HEK293 (cell line): ENCODE data around the gene DPF3.

ENCODE experiments used
- CTCF ChIA-PET: fragments of 350-600 bp; formaldehyde crosslinking; extraction: SDS; loops from one replicate; lab custom pipeline; 2021; ENCODE audit warnings: antibody characterized with exemption; lab: Yijun Ruan, JAX
- POLR2A ChIA-PET: fragments of 300-600 bp; formaldehyde crosslinking; extraction: SDS; loops from one replicate; lab custom pipeline; 2020; ENCODE audit warnings: antibody characterized with exemption, inconsistent platforms; lab: Yijun Ruan, JAX
- H3K27ac ChIP-seq: fragments of 200-500 bp; sonication (Bioruptor generic); 2 replicates; pipeline ENCODE4 v1.5.1; 2014; ENCODE audit warnings: low read depth, low read length, control low read depth, inconsistent platforms; ENCODE audit errors: extremely low read depth
- H3K36me3 ChIP-seq, 2 experiments: fragments of 200-500 bp in 1 of 2; sonication (Bioruptor generic) in 1 of 2; 1 replicate in 1 of 2; 2 replicates in 1 of 2; pipeline ENCODE4 v1.5.1; 2014 to 2017; ENCODE audit warnings: inconsistent platforms in 2 of 2, low read length in 2 of 2; ENCODE audit not compliant: control insufficient read depth in 2 of 2, insufficient read depth in 1 of 2
- H3K4me1 ChIP-seq: fragments of 200-500 bp; sonication (Bioruptor generic); 2 replicates; pipeline ENCODE4 v1.5.1; 2014; ENCODE audit warnings: mild to moderate bottlenecking, low read length, inconsistent platforms; ENCODE audit not compliant: control insufficient read depth, insufficient read depth
- H3K4me3 ChIP-seq: 2 replicates; pipeline ENCODE4 v1.5.1; 2011; ENCODE audit warnings: low read depth, mild to moderate bottlenecking, control low read depth, low read length, moderate library complexity
- H3K9me3 ChIP-seq: fragments of 200-500 bp; sonication (Bioruptor generic); 2 replicates; pipeline ENCODE4 v1.5.1; 2014; ENCODE audit warnings: low read depth, low read length, inconsistent platforms; ENCODE audit not compliant: control insufficient read depth, insufficient read depth
- BCL11A ChIP-seq: fragments of 450-650 bp; formaldehyde crosslinking; IDR thresholded peaks from 2 replicates; pipeline ENCODE4 v1.5.1; 2016; ENCODE audit warnings: low read depth, missing biosample characterization, missing genetic modification characterization
- KLF7 ChIP-seq: fragments of 450-650 bp; formaldehyde crosslinking; IDR thresholded peaks from 2 replicates; pipeline ENCODE4 v1.5.1; 2016; ENCODE audit warnings: missing biosample characterization, missing genetic modification characterization, borderline replicate concordance
- WT1 ChIP-seq: fragments of 450-650 bp; formaldehyde crosslinking; IDR thresholded peaks from 2 replicates; pipeline ENCODE4 v1.5.1; 2016; ENCODE audit warnings: missing biosample characterization, missing genetic modification characterization
- ZBTB1 ChIP-seq: fragments of 450-650 bp; formaldehyde crosslinking; IDR thresholded peaks from 2 replicates; pipeline ENCODE4 v1.5.1; 2016; ENCODE audit warnings: missing biosample characterization, missing genetic modification characterization
- ZBTB26 ChIP-seq: fragments of 450-650 bp; formaldehyde crosslinking; optimal IDR thresholded peaks from 2 replicates; pipeline ENCODE3; 2016; ENCODE audit warnings: missing biosample characterization, mild to moderate bottlenecking, missing genetic modification characterization
- ZFP37 ChIP-seq: fragments of 450-650 bp; formaldehyde crosslinking; IDR thresholded peaks from 2 replicates; pipeline ENCODE4 v1.5.1; 2016; ENCODE audit warnings: missing biosample characterization, missing genetic modification characterization
- ZIC2 ChIP-seq: fragments of 450-650 bp; formaldehyde crosslinking; IDR thresholded peaks from 2 replicates; pipeline ENCODE4 v1.5.1; 2016; ENCODE audit warnings: missing biosample characterization, missing genetic modification characterization
- ZNF169 ChIP-seq: fragments of 450-650 bp; formaldehyde crosslinking; IDR thresholded peaks from 2 replicates; pipeline ENCODE4 v1.5.1; 2016; ENCODE audit warnings: missing biosample characterization, missing genetic modification characterization
- ZNF274 ChIP-seq, 2 experiments: fragments of 200-500 bp in 1 of 2; fragments of 450-650 bp in 1 of 2; sonication (Bioruptor generic) in 1 of 2; formaldehyde crosslinking in 1 of 2; IDR thresholded peaks; 2 replicates each; pipeline versions ENCODE4 v1.5.1 to v1.6.1; 2014 to 2016; ENCODE audit warnings: borderline replicate concordance in 1 of 2, inconsistent platforms in 1 of 2, low read length in 1 of 2, missing biosample characterization in 1 of 2, missing genetic modification characterization in 1 of 2
- ZNF280C ChIP-seq: fragments of 450-650 bp; formaldehyde crosslinking; IDR thresholded peaks from 2 replicates; pipeline ENCODE4 v1.5.1; 2016; ENCODE audit warnings: missing biosample characterization, missing genetic modification characterization
- ZNF366 ChIP-seq: fragments of 450-650 bp; formaldehyde crosslinking; conservative IDR thresholded peaks from 2 replicates; pipeline ENCODE4 v1.5.1; 2016; ENCODE audit warnings: missing biosample characterization, missing genetic modification characterization
- ZNF37A ChIP-seq: fragments of 450-650 bp; IDR thresholded peaks from 2 replicates; pipeline ENCODE4 v1.5.1; 2018; ENCODE audit warnings: missing biosample characterization, missing genetic modification characterization
- ZNF48 ChIP-seq: fragments of 450-650 bp; formaldehyde crosslinking; IDR thresholded peaks from 2 replicates; pipeline ENCODE4 v1.5.1; 2016; ENCODE audit warnings: missing biosample characterization, missing genetic modification characterization
- ZNF548 ChIP-seq: fragments of 450-650 bp; formaldehyde crosslinking; IDR thresholded peaks from 2 replicates; pipeline ENCODE4 v1.5.1; 2016; ENCODE audit warnings: missing biosample characterization, missing genetic modification characterization
- ZNF561 ChIP-seq: fragments of 450-650 bp; IDR thresholded peaks from 2 replicates; pipeline ENCODE4 v1.5.1; 2018; ENCODE audit warnings: missing biosample characterization, missing genetic modification characterization, borderline replicate concordance
- ZNF670 ChIP-seq: fragments of 450-650 bp; formaldehyde crosslinking; IDR thresholded peaks from 2 replicates; pipeline ENCODE4 v1.5.1; 2016; ENCODE audit warnings: missing biosample characterization, missing genetic modification characterization, low read depth
- ZNF792 ChIP-seq: fragments of 450-650 bp; formaldehyde crosslinking; IDR thresholded peaks from 2 replicates; pipeline ENCODE4 v1.5.1; 2016; ENCODE audit warnings: missing biosample characterization, missing genetic modification characterization
- ZNF837 ChIP-seq: fragments of 450-650 bp; formaldehyde crosslinking; IDR thresholded peaks from 2 replicates; pipeline ENCODE4 v1.5.1; 2016; ENCODE audit warnings: missing biosample characterization, missing genetic modification characterization
- TF ChIP-seq, protein P1 (sequence below): fragments of 450-650 bp; formaldehyde crosslinking; IDR thresholded peaks from 2 replicates; pipeline ENCODE4 v1.5.1; 2016; ENCODE audit warnings: missing biosample characterization, missing genetic modification characterization
- TF ChIP-seq, protein P2 (sequence below): fragments of 450-650 bp; formaldehyde crosslinking; IDR thresholded peaks from 2 replicates; pipeline ENCODE4 v1.5.1; 2016; ENCODE audit warnings: missing biosample characterization, missing genetic modification characterization
- TF ChIP-seq, protein P3 (sequence below): fragments of 450-650 bp; formaldehyde crosslinking; IDR thresholded peaks from 2 replicates; pipeline ENCODE4; 2016; ENCODE audit warnings: missing biosample characterization, missing genetic modification characterization

Gene DPF3

GRCh38 chr14:72673179-72673578 lies 220.7 kb downstream of the DPF3 start (continued):
- TF ChIP-seq ZNF48 (tag by site-specific recombination) = no peak

DNA sequence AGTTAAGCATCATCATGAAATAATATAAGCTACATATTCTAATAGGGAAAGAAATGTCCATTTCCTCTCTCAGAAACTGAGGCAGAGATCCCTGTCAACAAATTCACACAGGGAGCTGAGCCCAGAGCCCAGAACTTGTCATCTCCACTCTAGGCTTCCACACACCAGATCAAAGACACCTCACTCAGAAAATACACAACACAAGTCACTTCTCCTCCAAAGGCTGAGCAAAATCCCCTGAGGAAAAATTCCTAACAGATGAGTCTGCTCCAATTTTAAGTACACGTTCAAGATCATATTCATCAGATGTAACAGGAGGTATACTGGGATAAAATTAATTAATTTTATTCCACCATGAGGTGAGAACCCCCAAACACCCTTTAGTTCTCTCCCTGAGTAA lies 227.3 kb downstream of the DPF3 start:
- ChIA-PET POLR2A (no interaction called here), CTCF (no interaction called here)

More for the DNA sequence above, 227.3 kb downstream of the DPF3 start:
- TF ChIP-seq ZNF548 (tag by site-specific recombination) = no peak
- TF ChIP-seq ZNF274 (IDR thresholded peaks at IDR 0.05; ENCODE audit: low read length) = no peak
- no peak for TF ChIP-seq ZNF274 (tag by site-specific recombination; IDR thresholded peaks at IDR 0.05; ENCODE audit: borderline replicate concordance)
- no peak for TF ChIP-seq ZBTB1 (tag by site-specific recombination)
- TF ChIP-seq ZNF792 (tag by site-specific recombination) = no peak
- TF ChIP-seq ZNF670 = no peak
- no peak for TF ChIP-seq KLF7
- TF ChIP-seq ZBTB26 (tag by site-specific recombination) = no peak
- no peak for TF ChIP-seq ZNF280C (tag by site-specific recombination)
- TF ChIP-seq, protein P1, sequence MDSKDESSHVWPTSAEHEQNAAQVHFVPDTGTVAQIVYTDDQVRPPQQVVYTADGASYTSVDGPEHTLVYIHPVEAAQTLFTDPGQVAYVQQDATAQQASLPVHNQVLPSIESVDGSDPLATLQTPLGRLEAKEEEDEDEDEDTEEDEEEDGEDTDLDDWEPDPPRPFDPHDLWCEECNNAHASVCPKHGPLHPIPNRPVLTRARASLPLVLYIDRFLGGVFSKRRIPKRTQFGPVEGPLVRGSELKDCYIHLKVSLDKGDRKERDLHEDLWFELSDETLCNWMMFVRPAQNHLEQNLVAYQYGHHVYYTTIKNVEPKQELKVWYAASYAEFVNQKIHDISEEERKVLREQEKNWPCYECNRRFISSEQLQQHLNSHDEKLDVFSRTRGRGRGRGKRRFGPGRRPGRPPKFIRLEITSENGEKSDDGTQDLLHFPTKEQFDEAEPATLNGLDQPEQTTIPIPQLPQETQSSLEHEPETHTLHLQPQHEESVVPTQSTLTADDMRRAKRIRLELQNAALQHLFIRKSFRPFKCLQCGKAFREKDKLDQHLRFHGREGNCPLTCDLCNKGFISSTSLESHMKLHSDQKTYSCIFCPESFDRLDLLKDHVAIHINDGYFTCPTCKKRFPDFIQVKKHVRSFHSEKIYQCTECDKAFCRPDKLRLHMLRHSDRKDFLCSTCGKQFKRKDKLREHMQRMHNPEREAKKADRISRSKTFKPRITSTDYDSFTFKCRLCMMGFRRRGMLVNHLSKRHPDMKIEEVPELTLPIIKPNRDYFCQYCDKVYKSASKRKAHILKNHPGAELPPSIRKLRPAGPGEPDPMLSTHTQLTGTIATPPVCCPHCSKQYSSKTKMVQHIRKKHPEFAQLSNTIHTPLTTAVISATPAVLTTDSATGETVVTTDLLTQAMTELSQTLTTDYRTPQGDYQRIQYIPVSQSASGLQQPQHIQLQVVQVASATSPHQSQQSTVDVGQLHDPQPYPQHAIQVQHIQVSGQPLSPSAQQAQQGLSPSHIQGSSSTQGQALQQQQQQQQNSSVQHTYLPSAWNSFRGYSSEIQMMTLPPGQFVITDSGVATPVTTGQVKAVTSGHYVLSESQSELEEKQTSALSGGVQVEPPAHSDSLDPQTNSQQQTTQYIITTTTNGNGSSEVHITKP (tag by site-specific recombination) = no peak
- TF ChIP-seq ZIC2 (tag by site-specific recombination) = no peak
- no peak for TF ChIP-seq ZNF37A (tag by site-specific recombination)
- TF ChIP-seq, protein P2, sequence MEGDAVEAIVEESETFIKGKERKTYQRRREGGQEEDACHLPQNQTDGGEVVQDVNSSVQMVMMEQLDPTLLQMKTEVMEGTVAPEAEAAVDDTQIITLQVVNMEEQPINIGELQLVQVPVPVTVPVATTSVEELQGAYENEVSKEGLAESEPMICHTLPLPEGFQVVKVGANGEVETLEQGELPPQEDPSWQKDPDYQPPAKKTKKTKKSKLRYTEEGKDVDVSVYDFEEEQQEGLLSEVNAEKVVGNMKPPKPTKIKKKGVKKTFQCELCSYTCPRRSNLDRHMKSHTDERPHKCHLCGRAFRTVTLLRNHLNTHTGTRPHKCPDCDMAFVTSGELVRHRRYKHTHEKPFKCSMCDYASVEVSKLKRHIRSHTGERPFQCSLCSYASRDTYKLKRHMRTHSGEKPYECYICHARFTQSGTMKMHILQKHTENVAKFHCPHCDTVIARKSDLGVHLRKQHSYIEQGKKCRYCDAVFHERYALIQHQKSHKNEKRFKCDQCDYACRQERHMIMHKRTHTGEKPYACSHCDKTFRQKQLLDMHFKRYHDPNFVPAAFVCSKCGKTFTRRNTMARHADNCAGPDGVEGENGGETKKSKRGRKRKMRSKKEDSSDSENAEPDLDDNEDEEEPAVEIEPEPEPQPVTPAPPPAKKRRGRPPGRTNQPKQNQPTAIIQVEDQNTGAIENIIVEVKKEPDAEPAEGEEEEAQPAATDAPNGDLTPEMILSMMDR (tag by site-specific recombination) = no peak
- no peak for TF ChIP-seq ZNF837 (tag by site-specific recombination)
- TF ChIP-seq, protein P3, sequence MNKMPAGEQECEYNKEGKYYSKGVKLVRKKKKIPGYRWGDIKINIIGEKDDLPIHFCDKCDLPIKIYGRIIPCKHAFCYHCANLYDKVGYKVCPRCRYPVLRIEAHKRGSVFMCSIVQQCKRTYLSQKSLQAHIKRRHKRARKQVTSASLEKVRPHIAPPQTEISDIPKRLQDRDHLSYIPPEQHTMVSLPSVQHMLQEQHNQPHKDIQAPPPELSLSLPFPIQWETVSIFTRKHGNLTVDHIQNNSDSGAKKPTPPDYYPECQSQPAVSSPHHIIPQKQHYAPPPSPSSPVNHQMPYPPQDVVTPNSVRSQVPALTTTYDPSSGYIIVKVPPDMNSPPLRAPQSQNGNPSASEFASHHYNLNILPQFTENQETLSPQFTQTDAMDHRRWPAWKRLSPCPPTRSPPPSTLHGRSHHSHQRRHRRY (tag by site-specific recombination) = no peak
- no peak for TF ChIP-seq BCL11A
- TF ChIP-seq ZNF561 (tag by site-specific recombination) = no peak
- TF ChIP-seq WT1 (tag by site-specific recombination) = no peak
- TF ChIP-seq ZNF366 (tag by site-specific recombination) = no peak
- no peak for TF ChIP-seq ZFP37 (tag by site-specific recombination)
- TF ChIP-seq ZNF169 (tag by site-specific recombination) = no peak
- Histone ChIP-seq H3K27ac (no peak overlapping the region), H3K4me1 (no peaks in the 10 kb centered on the region), H3K36me3 (no peaks in the 10 kb centered on the region), H3K9me3 (no peaks in the 10 kb centered on the region), H3K4me3 (no peak overlapping the region)
